Measurements from ENCODE around the gene C5AR1.

Gene C5AR1

GRCh38 chr19:47272448-47273312 lies 37.0 kb upstream of the C5AR1 start:
- peak overlapping the region; percentile 88 for H3K4me2 ChIP-seq (ENCODE audit: low read length)
- H3F3A ChIP-seq (ENCODE audit: insufficient read depth, low read length), result no peaks in the 10 kb centered on the region
- H3K4me3 ChIP-seq (ENCODE audit: low read depth, low read length, poor library complexity, severe bottlenecking), result peak overlapping the region; percentile 82
- H3K4me1 ChIP-seq (ENCODE audit: insufficient read depth, low read length, severe bottlenecking), result peaks cover 19% of the 10 kb centered on the region
- H2AFZ ChIP-seq (ENCODE audit: low read length), result no peak overlapping the region
- no peaks in the 10 kb centered on the region for H3K9me2 ChIP-seq (ENCODE audit: low read depth, low read length)
- H3K9me3 ChIP-seq (ENCODE audit: low read length), result no peaks in the 10 kb centered on the region
- peaks cover 15% of the 10 kb centered on the region for H3K36me3 ChIP-seq (ENCODE audit: insufficient read depth, low read length)
- peak overlapping the region; percentile 93 for H3K9ac ChIP-seq (ENCODE audit: low read length)
- H3K27me3 ChIP-seq (ENCODE audit: insufficient read depth, low read length), result no peaks in the 10 kb centered on the region
- TF ChIP-seq CTCF (IDR thresholded peaks at IDR 0.05; ENCODE audit: low read length), result peak; percentile 7; the same call in 1 of the 2 replicates
- TF ChIP-seq EZH2 (IDR thresholded peaks at IDR 0.05; ENCODE audit: borderline replicate concordance, low read length), result no peak
- H3K79me2 ChIP-seq (ENCODE audit: insufficient read depth, low read length), result no peaks in the 10 kb centered on the region
- peak overlapping the region; percentile 91 for H3K27ac ChIP-seq (ENCODE audit: low read depth, low read length, poor library complexity, severe bottlenecking)
- no peaks in the 10 kb centered on the region for H4K20me1 ChIP-seq (ENCODE audit: insufficient read depth, low read length)

- no peak for TF ChIP-seq CTCF (IDR thresholded peaks at IDR 0.05; ENCODE audit: low read length)
- TF ChIP-seq EZH2 (IDR thresholded peaks at IDR 0.05; ENCODE audit: borderline replicate concordance, low read length), result no peak
- H3K9me3 ChIP-seq (ENCODE audit: low read length), result no peaks in the 10 kb centered on the region
- H3K4me2 ChIP-seq (ENCODE audit: low read length), result peak overlapping the region; percentile 88
- no peaks in the 10 kb centered on the region for H3K79me2 ChIP-seq (ENCODE audit: insufficient read depth, low read length)
- peaks cover 19% of the 10 kb centered on the region for H3K4me1 ChIP-seq (ENCODE audit: insufficient read depth, low read length, severe bottlenecking)
- peak overlapping the region; percentile 82 for H3K4me3 ChIP-seq (ENCODE audit: low read depth, low read length, poor library complexity, severe bottlenecking)
- H3K27ac ChIP-seq (ENCODE audit: low read depth, low read length, poor library complexity, severe bottlenecking), result peak overlapping the region; percentile 91
- no peaks in the 10 kb centered on the region for H3K9me2 ChIP-seq (ENCODE audit: low read depth, low read length)
- no peaks in the 10 kb centered on the region for H3K27me3 ChIP-seq (ENCODE audit: insufficient read depth, low read length)
- H3K36me3 ChIP-seq (ENCODE audit: insufficient read depth, low read length), result peaks cover 15% of the 10 kb centered on the region
- H4K20me1 ChIP-seq (ENCODE audit: insufficient read depth, low read length), result no peaks in the 10 kb centered on the region
- peak overlapping the region; percentile 93 for H3K9ac ChIP-seq (ENCODE audit: low read length)
- H2AFZ ChIP-seq (ENCODE audit: low read length), result no peak overlapping the region
- H3F3A ChIP-seq (ENCODE audit: insufficient read depth, low read length), result no peaks in the 10 kb centered on the region
These were observed 36.2 kb upstream of the C5AR1 start for GRCh38 chr19:47273313-47274070.

GRCh38 chr19:47274071-47274890 lies 35.4 kb upstream of the C5AR1 start, which contains the start of gene INAFM1:
INAFM1 (plus strand) TSS chr19:47274885; CDS start chr19:47274920, 35 bp downstream.
- Histone ChIP-seq H4K20me1 (ENCODE audit: insufficient read depth, low read length) (no peaks in the 10 kb centered on the region), H3K27ac (ENCODE audit: low read depth, low read length, poor library complexity, severe bottlenecking) (peak within 1 kb of the TSS; percentile 91), H3K4me1 (ENCODE audit: insufficient read depth, low read length, severe bottlenecking) (peaks cover 19% of the 10 kb centered on the region), H2AFZ (ENCODE audit: low read length) (no peak within 1 kb of the TSS), H3K79me2 (ENCODE audit: insufficient read depth, low read length) (no peaks in the 10 kb centered on the region), H3K9me3 (ENCODE audit: low read length) (no peaks in the 10 kb centered on the region), H3K4me3 (ENCODE audit: low read depth, low read length, poor library complexity, severe bottlenecking) (peak within 1 kb of the TSS; percentile 82), H3K27me3 (ENCODE audit: insufficient read depth, low read length) (no peaks in the 10 kb centered on the region), H3K4me2 (ENCODE audit: low read length) (peak within 1 kb of the TSS; percentile 92), H3K36me3 (ENCODE audit: insufficient read depth, low read length) (peaks cover 15% of the 10 kb centered on the region), H3F3A (ENCODE audit: insufficient read depth, low read length) (no peaks in the 10 kb centered on the region), H3K9ac (ENCODE audit: low read length) (peak within 1 kb of the TSS; percentile 93), H3K9me2 (ENCODE audit: low read depth, low read length) (no peaks in the 10 kb centered on the region)
- TF ChIP-seq EZH2 (IDR thresholded peaks at IDR 0.05; ENCODE audit: borderline replicate concordance, low read length), result no peak
- no peak for TF ChIP-seq CTCF (IDR thresholded peaks at IDR 0.05; ENCODE audit: low read length)
